HG02938 (cell line): ENCODE measurements around the gene COX19.
"Not testable (repeated sequence)": the region's sequence is repeated elsewhere in the genome, so short reads cannot be mapped to it uniquely, and the experiment has no call there.

Source experiments
- ATAC-seq: cut with Tn5 transposase; IDR thresholded peaks from one replicate; pipeline ENCODE4 v1.9.1; 2021; ENCODE audit warnings: mild to moderate bottlenecking, moderate library complexity; ENCODE audit not compliant: unreplicated experiment

The COX19 gene

DNA sequence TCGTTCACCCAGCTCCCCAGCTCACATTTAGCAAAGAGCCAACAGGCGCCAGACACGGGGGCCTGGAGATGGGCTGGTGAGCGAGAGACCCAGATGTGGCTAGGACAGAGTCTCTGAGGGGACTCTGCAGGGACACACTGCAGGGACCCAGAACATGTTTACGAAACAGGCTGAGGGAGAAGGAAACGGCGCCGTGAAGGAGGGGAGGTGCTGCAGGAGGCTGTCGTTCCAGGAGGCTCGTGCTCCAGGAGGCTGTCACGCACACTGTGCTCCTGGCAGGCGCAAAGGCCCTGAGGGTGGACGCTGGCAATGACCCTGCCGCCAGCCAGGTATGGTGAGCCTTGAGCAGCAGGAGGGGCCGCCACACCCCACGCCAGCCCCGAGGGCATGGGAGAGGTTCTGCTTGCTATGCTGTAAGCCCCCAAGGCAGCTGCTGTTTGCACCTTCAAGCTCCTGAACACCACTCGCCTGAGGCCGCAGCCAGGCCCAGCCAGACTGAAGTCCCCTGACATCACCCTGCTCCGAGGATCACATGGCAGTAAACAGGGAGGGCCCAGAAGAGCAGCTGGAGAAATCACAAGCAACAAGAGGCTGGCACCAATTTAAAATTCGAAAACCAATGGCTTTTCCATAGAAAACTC is 48.2 kb downstream of the COX19 start:
- ATAC-seq, result no peak

DNA sequence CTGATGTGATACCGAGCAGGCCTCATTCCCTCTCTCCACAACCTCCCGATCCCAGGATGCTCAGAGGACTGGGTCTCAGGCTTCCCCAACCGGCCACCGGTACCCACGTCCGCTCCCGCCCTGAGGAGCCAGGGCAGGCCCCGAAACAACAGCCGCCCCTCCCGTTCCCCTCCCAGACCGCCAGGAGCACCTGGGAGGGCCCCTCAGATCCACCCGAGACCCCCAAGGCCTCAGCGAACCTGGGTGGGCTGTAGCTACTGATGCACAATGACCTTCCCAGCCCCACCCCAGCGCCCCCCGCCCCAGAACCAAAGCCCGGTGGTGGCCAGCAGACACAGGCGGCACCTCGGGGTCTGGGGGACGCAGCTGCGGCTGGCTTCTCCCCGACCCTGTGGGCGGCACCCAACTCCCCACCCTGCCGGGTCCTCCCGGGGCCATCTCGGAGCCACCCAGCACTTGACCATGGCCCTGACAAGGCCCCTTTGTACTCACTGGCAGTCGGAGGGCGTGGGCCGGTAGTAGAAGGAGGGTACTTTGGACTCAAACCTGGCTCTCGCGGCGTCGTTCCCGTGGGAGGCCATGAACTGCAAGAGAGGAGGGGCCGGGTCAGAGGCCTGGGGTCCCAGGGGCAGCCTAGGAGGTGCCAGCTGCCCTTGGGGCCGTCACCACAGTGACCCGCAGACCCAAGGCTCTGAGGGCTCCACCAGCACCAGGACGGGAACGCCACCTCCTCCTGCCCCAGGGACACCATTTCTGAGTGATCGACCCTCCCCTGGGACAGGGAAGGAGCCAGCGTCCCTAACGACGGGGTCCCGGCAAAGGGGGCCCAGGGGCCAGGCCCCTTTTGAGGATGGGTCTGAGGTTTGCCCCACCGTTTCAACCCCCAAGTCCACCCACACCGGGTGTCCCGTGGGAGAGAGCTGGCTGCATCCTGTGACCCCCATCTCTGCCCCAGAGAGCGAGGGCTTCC is 49.0 kb downstream of the COX19 start:
- ATAC-seq, result no peak

DNA sequence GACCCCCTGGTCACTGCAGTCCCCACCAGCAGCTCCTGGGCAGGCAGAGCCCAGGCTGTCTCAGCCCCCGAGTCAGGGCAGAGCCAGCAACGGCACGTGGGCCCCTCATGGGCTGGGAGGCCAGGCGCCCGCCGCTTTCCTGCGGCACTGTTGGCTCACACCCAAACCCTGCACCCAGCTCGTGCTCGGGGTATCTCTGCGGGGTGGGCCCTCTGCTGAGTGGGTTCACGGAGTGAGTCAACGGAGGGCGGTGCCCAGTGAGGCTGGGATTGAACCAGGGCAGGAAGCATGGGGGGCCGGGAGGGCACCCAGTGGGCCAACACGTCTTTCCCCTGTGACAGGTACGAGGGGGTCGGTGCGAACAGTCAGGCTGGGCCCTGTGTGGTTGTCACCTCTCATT is 49.7 kb downstream of the COX19 start:
- ATAC-seq, result no peak

DNA sequence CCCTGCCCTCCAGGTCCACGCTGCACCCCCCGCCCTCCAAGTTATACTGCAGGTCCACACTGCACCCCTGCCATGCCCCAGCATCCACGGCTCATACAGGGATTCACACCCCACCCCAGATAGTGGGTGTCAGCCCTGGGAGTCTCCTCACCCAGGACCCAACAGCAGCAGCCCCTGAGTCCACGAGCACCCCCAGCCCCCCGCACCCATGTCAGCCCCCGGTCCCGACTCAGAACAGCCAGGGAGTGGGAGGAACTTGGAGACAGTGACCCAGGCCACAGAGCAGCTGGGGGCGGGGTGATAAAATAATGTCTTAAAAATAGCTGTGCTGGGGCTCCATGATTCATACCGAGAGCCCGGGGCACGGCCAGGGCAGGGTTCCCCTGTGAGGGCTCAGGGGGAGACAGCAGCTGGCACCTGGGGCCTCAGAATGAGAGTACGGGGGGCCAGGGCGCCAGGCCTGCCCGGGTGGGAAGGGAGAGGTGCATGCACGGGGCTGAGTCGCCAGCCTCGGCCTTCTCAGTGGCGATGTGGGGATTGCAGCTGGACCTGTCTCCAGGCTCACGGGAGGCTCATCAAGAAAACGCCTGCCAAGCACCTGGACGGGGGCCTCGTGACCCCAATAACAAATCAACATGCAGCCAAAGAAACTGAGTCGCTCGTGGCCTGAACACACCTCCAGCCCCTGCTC is 50.7 kb downstream of the COX19 start:
- ATAC-seq, result no peak

DNA sequence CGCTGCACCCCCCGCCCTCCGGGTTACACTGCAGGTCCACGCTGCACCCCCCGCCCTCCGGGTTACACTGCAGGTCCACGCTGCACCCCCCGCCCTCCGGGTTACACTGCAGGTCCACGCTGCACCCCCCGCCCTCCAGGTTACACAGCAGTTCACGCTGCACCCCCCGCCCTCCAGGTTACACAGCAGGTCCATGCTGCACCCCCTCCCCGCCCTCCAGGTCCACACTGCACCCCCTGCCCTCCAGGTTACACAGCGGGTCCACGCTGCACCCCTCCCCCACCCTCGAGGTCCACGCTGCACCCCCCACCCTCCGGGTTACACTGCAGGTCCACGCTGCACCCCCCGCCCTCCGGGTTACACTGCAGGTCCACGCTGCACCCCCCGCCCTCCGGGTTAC is 51.3 kb downstream of the COX19 start:
- not testable (repeated sequence) for ATAC-seq

DNA sequence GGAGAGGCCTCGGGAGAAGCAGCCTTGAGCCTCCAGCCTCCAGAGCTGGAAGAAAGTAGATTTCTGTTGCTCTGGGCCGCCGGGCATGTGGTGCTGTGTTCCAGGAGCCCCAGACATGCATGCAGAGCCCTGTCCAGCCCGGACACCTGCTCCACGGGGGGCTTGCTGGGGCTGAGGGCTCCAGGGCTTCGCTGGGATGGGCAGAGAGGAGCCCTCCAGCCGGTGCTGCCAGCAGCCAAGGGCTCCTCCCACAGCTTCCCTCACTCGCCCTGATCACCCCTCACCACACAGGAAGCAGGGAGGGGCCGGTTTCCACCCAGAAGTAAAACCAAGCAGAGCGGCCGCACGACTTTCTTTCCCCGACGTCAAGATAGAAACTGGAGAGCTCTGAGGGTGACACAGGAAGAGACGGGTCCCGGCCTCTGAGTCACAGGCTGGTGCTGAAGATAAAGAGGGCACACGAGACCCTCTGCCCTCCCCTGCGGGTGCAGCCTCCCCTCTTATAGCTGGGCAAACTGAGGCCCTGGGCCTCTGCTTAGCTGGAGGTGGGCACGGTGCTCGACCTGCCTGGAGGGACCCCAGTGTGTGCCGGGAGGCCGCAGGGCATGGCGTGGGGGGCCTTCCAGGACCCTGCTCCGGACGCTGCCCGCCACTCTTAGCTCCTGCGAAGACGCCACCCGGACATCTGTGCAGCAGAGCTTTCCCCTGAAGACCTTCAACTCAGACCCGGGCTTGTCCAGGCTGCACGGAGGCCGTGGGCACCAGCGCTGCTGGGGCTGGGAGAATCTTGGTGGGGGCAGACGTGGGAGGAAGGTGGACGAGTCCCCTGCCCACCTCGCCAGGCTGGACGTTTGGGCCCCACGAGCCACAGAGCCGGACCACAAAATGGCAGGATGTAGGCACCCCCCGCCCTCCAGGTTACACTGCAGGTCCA is 52.0 kb downstream of the COX19 start:
- peak; percentile 82 for ATAC-seq

DNA sequence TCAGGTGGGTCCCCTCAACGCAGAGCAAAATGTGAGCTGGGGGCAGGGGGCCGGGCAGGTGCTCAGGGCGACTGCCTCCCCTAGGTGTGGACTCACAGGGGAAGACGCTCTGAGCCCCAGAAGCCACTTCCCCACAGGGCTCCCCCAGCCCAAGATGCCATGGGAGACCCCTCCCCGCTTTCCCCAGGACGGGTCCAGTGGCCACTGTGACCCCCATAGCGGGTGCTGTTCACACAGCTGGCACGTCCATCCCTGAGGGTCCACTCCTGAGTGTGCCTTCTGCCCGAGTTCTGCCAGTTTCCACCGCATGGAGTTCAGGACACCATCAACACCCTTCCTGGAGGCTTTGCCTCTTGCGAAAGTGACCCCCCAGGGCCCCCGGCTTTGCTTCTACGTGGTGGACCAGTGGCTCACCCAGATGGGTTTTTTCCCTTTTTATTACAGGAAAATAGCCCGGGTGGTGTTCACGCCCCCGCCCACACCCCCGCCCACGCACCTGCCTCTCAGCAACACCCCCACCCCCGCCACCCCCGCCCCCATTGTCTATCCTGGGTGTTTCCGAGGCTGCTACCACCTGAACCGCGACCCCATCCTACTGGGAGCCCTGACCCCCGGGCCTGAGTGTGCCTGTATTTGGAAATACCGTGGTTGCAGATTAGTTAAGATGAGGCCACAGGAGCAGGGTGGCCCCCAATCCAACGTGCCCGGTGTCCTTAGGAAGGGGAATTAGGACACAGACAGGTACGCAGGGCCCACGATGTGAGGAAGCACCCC is 52.8 kb downstream of the COX19 start:
- no peak for ATAC-seq

DNA sequence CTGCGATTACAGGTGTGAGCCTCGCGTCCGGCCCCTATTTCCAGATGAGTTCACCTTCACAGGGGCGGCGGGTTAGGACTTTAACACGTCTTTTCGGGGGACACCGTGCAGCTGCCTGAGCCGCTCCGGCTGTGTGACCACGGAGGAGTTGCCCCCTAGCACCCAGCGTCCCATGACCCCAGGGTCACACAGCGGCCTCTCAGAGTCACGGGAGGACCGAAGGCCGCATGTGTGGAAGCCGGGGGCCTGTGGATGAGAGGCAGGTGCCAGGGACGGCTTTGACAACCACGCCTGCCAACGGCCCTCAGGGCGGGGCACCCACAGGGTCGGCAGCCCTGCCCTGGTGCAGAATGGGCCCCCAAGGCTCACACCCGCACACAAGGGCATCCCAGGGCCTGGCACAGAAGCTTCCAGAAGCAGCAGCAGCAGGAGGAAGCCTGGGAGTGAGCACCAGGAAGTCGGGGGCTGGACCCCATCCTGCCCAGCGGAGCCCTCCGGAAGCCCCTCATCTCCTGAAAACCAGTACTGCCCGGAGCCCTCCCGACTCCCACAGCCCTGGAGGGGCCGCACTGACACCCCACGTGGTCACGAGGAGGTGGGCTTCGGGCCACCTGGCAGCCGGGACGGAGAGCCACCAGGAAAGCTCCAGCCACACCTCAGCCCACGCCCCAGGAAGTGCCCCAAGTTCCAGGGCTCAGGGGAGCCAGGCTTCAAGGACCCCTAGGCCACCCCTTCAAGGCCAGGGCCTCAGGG is 53.6 kb downstream of the COX19 start:
- ATAC-seq, result no peak

DNA sequence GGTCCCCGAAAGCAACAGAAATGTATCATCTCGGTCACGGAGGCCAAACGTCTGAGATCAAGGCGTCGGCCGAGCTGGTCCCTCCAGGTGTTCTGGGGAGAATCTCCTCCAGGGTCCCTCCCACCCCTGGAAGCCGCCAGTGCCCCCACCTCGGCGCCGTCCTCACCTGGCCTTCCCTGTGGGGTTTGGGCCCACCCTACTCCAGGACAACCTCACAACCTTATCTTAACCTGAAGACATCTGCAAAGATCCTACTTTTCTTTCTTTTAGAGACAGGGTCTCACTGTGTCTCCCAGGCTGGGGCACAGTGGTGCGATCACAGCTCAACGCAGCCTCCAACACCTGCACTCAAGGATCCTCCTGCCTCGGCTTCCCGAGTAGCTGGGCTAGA is 54.3 kb downstream of the COX19 start:
- no peak for ATAC-seq

DNA sequence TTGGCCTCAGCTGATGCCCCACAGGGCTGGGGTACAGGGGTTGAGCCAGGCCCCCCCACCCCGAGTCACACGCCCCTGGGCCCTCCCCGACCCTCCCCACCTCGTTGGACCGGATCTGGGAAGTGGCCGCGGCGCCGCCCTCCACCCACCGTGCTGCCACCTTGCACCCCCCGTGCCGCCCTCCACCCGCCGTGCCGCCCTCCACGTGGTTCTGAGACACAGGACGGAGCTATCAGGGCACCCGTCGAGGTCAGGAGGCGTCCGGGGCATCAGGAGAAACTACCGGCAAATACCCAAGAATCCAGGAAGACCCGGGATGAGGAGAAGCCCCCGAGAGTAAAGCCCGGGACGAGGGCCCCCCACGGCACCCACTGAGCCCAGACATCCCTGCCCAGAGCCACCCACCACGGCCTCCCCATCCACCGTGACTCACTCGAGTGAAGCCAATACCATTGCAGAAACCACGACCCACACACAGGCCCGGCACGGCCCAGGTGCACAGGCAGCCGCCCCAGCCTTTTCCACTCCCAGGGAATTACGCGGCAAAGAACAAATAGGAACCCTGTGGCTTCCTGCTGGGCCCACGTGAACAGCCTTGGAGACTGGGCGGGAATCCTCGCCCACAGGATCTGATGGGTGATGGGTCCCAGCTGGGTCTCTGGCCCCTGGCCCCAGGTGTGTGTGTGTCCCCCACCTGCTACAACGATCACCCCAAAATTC is 54.8 kb downstream of the COX19 start:
- ATAC-seq, result no peak

DNA sequence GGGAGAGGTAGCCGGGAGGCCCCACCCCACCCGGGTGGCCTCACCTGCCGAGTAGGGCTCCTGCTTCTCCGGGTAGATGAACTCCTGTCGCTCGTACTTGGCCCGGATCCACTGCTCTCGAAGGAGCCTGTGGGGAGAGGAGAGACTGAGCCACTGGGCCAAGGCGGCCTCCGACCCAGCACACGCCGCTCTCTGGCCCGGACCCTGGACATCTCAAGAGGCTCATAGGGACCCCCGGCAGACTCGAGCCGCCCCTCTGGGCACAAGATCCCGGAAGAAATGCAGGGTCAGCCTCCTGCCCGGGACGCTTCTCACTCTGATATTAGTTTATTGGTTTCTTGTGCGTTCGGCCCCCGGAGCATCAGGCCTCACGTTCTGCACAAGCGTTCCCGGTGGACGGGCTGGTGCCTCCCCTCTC is 55.4 kb downstream of the COX19 start:
- ATAC-seq, result no peak

DNA sequence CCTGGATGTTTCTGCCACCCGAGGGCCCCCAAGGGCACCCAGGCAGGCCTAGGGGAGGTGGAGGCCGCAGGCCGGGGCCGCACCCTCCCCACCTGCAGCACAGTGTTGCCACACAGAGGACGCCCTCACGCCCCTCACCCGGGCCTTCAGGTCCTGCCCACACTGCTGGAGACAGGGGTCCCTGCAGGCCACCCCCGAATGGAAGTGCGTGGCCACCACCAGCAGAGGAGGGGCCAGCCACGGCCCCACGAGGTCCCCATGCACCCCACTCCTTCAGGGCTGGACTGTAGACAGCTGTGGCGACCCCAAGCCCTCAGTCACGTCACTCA is 56.3 kb downstream of the COX19 start:
- no peak for ATAC-seq

DNA sequence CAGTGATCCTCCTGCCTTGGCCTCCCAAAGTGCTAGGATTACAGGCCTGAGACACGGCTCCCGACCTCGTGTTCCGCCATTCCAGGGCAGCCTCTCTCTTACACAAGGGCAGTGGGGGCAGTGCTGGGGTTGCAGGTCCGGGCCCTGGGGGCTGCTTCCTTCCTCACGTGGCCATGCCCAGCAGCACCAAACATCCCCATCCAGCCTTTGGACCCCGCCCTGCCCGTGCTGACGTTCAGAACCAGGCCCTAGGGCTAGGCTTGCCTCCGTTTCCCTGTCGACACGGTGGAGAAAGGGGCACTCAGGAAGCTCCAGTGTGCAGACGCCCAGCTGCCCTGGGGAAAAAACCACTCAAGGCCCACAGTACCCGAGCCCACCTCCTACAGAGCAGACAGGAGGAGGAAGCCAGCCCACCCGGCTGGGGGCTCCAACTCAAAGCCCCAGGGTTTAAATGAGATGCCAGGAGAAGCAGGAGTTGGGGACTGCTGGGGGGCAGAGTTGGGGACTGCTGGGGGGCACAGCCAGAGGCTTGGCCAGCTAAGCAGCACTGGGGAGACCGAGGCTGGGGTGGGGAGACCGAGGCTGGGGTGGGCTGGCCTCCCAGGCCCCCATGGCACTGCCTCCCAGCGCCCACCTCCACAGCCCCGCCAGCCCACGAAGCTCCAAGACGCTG is 56.8 kb downstream of the COX19 start:
- no peak for ATAC-seq

DNA sequence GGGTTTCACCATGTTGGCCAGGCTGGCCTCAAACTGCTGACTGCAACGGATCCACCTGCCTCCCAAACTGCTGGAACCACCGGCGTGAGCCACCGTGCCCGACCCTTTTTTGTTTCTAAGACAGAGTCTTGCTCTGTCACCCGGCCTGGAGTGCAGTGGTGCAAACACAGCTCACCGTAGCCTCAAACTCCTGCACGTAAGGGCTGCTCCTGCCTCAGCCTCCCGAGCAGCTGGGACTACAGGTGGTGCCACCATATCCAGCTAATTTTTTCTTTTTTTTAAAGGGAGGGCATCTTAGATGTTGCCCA is 57.3 kb downstream of the COX19 start:
- no peak for ATAC-seq

DNA sequence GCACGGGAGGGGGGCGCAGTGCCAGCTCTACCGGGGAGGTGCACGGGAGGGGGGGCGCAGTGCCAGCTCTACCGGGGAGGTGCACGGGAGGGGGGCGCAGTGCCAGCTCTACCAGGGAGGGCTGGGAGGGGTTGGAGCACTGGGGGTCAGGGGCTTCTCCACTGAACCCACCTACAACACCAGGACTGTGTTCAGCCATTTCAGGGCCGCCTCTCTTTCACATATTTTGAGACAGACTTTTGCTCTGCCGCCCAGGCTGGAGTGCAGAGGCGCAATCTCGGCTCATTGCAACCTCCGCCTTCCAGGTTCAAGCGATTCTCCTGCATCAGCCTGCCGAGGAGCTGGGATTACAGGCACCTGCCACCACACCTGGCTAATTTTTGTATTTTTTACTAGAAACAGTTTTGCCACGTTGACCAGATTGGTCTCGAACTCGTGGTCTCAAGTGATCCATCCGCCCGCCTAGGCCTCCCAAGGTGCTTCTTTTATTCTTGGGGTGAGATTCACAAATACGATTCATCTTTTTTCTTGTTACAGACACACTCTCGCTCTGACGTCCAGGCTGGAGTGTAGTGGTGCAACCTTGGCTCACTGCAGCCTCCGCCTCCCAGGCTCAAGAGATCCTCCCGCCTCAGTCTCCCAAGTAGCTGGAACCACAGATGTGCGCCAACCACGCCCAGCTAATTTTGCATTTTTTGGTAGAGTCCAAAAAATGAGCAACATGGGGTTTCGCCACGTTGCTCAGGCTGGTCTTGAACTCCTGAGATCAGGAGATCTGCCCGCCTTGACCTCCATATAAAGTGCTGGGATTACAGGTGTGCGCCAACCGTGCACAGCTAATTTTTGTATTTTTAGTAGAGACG is 57.9 kb downstream of the COX19 start:
- ATAC-seq, result no peak

DNA sequence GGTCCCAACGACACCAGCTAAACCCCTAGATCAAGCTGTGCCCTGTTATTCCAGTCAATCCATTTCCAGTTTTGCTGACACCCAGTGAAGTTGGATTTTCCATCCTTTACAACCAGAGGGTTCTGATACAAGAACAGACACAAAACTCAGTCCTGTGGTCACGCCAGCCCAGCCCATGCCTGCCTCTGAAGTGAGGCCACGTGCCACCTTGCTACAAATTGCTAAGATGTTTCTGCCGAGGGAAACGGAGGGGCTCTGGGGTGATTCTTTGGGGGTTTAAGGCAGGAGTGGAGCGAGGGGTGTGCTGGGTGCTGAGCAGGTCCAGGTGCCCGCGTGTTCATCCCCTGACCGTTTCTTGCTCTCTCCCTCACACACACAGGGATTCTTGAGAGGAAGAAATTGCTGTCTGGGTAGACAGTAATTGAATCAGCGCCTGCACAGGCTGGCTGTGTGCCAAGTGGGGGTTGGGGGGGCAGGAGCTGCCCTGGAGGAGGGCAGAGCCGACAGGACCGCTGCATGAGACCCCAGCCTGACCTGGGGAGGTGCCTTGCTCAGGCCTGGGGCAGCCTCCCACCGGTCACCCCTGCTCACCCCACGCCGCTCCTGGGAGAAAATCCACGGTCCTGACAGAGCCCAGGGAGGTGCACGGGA is 58.9 kb downstream of the COX19 start:
- no peak for ATAC-seq
